ENCODE measurements around the gene FAF1. TPM values are rescaled to one million over a fixed set of nuclear protein-coding genes. Genes with fewer than 3 reads are reported as not detected.
"Not testable (repeated sequence)": the region's sequence is repeated elsewhere in the genome, so short reads cannot be mapped to it uniquely, and the experiment has no call there.

The FAF1 gene
- total RNA-seq, 2 donors from 2014 or later: 60.3 to 66.7 TPM

- intact Hi-C loops (cut with DNase I): no loop called here
Measured at GRCh38 chr1:50915621-50916020, 44.4 kb downstream of the FAF1 start.

GRCh38 chr1:50913954-50914353 is 46.1 kb downstream of the FAF1 start:
- DNase-seq: no peak
- Histone ChIP-seq H3K4me3 (no peak overlapping the region), H3K27me3 (no peaks in the 10 kb centered on the region), H3K9ac (ENCODE audit: low read depth in 2 of 2, low read length in 2 of 2) (no peak overlapping the region), H3K36me3 (no peaks in the 10 kb centered on the region), H3K9me3 (no peaks in the 10 kb centered on the region), H3K4me1 (no peaks in the 10 kb centered on the region), H3K27ac (no peak overlapping the region)
- intact Hi-C loops (cut with DNase I): no loop called here
- TF ChIP-seq, protein P1, sequence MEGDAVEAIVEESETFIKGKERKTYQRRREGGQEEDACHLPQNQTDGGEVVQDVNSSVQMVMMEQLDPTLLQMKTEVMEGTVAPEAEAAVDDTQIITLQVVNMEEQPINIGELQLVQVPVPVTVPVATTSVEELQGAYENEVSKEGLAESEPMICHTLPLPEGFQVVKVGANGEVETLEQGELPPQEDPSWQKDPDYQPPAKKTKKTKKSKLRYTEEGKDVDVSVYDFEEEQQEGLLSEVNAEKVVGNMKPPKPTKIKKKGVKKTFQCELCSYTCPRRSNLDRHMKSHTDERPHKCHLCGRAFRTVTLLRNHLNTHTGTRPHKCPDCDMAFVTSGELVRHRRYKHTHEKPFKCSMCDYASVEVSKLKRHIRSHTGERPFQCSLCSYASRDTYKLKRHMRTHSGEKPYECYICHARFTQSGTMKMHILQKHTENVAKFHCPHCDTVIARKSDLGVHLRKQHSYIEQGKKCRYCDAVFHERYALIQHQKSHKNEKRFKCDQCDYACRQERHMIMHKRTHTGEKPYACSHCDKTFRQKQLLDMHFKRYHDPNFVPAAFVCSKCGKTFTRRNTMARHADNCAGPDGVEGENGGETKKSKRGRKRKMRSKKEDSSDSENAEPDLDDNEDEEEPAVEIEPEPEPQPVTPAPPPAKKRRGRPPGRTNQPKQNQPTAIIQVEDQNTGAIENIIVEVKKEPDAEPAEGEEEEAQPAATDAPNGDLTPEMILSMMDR (IDR thresholded peaks at IDR 0.05): no peak

More at GRCh38 chr1:50915621-50916020, 44.4 kb downstream of the FAF1 start:
- Histone ChIP-seq H3K27me3 (no peaks in the 10 kb centered on the region), H3K9me3 (no peaks in the 10 kb centered on the region), H3K36me3 (no peaks in the 10 kb centered on the region), H3K4me3 (no peak overlapping the region), H3K9ac (ENCODE audit: low read depth in 2 of 2, low read length in 2 of 2) (no peak overlapping the region), H3K27ac (no peak overlapping the region), H3K4me1 (no peaks in the 10 kb centered on the region)
- TF ChIP-seq, protein P1 (IDR thresholded peaks at IDR 0.05): no peak
- no peak for DNase-seq

- not testable (repeated sequence) for DNase-seq, H3K36me3 ChIP-seq
Measured at GRCh38 chr1:50910356-50910755, 49.7 kb downstream of the FAF1 start.

GRCh38 chr1:50907610-50908009 is 52.5 kb downstream of the FAF1 start:
- H3K4me3 ChIP-seq; H3K27ac ChIP-seq; H3K27me3 ChIP-seq; H3K4me1 ChIP-seq; H3K9ac ChIP-seq (ENCODE audit: low read depth in 2 of 2, low read length in 2 of 2); intact Hi-C loops (cut with DNase I); H3K9me3 ChIP-seq; DNase-seq; H3K36me3 ChIP-seq: not testable (repeated sequence)

More at GRCh38 chr1:50910356-50910755, 49.7 kb downstream of the FAF1 start:
- intact Hi-C loops (cut with DNase I); H3K9me3 ChIP-seq; H3K4me1 ChIP-seq; H3K27me3 ChIP-seq; H3K27ac ChIP-seq; H3K4me3 ChIP-seq; H3K9ac ChIP-seq (ENCODE audit: low read depth in 2 of 2, low read length in 2 of 2): not testable (repeated sequence)

GRCh38 chr1:50906050-50906449 is 54.0 kb downstream of the FAF1 start:
- H3K9ac ChIP-seq (ENCODE audit: low read depth in 2 of 2, low read length in 2 of 2); H3K27ac ChIP-seq; intact Hi-C loops (cut with DNase I); DNase-seq; H3K27me3 ChIP-seq; H3K4me3 ChIP-seq; H3K4me1 ChIP-seq; H3K36me3 ChIP-seq; H3K9me3 ChIP-seq: not testable (repeated sequence)

- DNase-seq: no peak
- no peak overlapping the region for H3K9ac ChIP-seq (ENCODE audit: low read depth in 2 of 2, low read length in 2 of 2)
- H3K27me3 ChIP-seq: no peaks in the 10 kb centered on the region
- H3K4me1 ChIP-seq: no peaks in the 10 kb centered on the region
- TF ChIP-seq, protein P1 (IDR thresholded peaks at IDR 0.05): no peak
- H3K36me3 ChIP-seq: no peaks in the 10 kb centered on the region
- H3K27ac ChIP-seq: no peak overlapping the region
- intact Hi-C loops (cut with DNase I): no loop called here
- no peaks in the 10 kb centered on the region for H3K9me3 ChIP-seq
- no peak overlapping the region for H3K4me3 ChIP-seq
Measured at GRCh38 chr1:50902419-50902818, 57.6 kb downstream of the FAF1 start.

DNA sequence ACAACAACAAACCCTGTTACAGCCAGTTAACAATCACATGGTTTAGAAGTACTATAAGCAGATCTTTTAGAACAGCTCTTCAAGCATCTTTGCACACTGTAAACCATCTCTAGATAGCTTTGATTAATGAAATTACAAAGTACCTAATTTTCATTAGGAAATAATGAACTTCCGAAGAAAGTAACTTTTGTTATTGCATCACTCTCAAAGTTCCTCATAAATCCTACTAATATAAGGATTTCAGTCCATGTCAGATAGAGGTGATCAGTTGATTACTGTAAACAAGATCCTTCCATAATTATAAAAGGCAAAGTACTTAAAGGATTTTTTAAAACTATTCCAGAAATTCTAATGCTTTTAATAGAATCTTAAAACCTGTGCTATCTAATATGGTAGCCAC is 58.2 kb downstream of the FAF1 start:
- DNase-seq: no peak
- Histone ChIP-seq H3K27ac (no peak overlapping the region), H3K4me1 (no peaks in the 10 kb centered on the region), H3K4me3 (no peak overlapping the region), H3K9me3 (no peaks in the 10 kb centered on the region), H3K36me3 (no peaks in the 10 kb centered on the region), H3K9ac (ENCODE audit: low read depth in 2 of 2, low read length in 2 of 2) (no peak overlapping the region), H3K27me3 (no peaks in the 10 kb centered on the region)
- TF ChIP-seq, protein P1 (IDR thresholded peaks at IDR 0.05): no peak
- intact Hi-C loops (cut with DNase I): no loop called here
